Gastrocnemius medialis (tissue), 4 donors: ENCODE results near the gene VMAC. TPM values are rescaled to one million over a fixed set of nuclear protein-coding genes. Genes with fewer than 3 reads are reported as not detected.

ENCODE experiments used
- ATAC-seq, 2 donors: fragments of 150-250 bp; one replicate each; pipeline ENCODE4 v1.9.1; 2016
- DNase-seq, 2 donors: peaks; one replicate each; pipeline ENCODE4 v3.0.0-alpha.2; 2019
- H3K27ac ChIP-seq, 4 donors: fragments of 200-600 bp; sonication (generic); 1 replicate in 1 of 4; 2 replicates in 3 of 4; pipeline ENCODE4 v1.5.1; 2016 to 2018; ENCODE audit warnings: mild to moderate bottlenecking in 2 of 4, moderate library complexity in 1 of 4
- H3K27me3 ChIP-seq, 3 donors: fragments of 200-600 bp; sonication (generic) in 2 of 3; 1 replicate in 1 of 3; 2 replicates in 2 of 3; pipeline versions ENCODE4 v1.5.1 to v1.6.0; 2016 to 2019; ENCODE audit warnings: mild to moderate bottlenecking in 1 of 3, moderate library complexity in 1 of 3
- H3K36me3 ChIP-seq, 2 donors: fragments of 200-600 bp; sonication (generic) in 1 of 2; one replicate each; pipeline ENCODE4 v1.5.1; 2017 to 2018
- H3K4me1 ChIP-seq, 2 donors: fragments of 200-600 bp; sonication (generic) in 1 of 2; one replicate each; pipeline ENCODE4 v1.5.1; 2016 to 2017; ENCODE audit warnings: mild to moderate bottlenecking in 2 of 2
- H3K4me3 ChIP-seq, 4 donors: fragments of 200-600 bp; sonication (generic) in 3 of 4; 1 replicate in 1 of 4; 2 replicates in 3 of 4; pipeline ENCODE4 v1.5.1; 2016 to 2019; ENCODE audit warnings: mild to moderate bottlenecking in 2 of 4
- H3K9me3 ChIP-seq, 3 donors: fragments of 200-600 bp; sonication (generic) in 2 of 3; 1 replicate in 1 of 3; 2 replicates in 2 of 3; pipeline ENCODE4 v1.5.1; 2016 to 2019
- CTCF ChIP-seq, 5 experiments: fragments of 450-650 bp in 3 of 5; fragments of 200-600 bp in 2 of 5; sonication (generic) in 2 of 5; IDR thresholded peaks in 4 of 5; conservative IDR thresholded peaks in 1 of 5; 1 replicate in 4 of 5; 2 replicates in 1 of 5; pipeline ENCODE4 v1.5.1; 2016 to 2019; ENCODE audit warnings: antibody characterized with exemption in 5 of 5, mild to moderate bottlenecking in 3 of 5, moderate library complexity in 3 of 5
- POLR2A ChIP-seq, 2 donors: fragments of 450-650 bp; IDR thresholded peaks; one replicate each; pipeline ENCODE4 v1.6.1; 2017; ENCODE audit warnings: antibody characterized with exemption in 2 of 2, mild to moderate bottlenecking in 2 of 2, moderate library complexity in 2 of 2
- in situ Hi-C, 4 donors: fragments of 200-750 bp; cut with MboI; loops; one replicate each; pipeline versions ENCODE4 v1.15.0 to v1.8.0; 2017; ENCODE audit warnings: low sequenced_read_pairs in 4 of 4
- intact Hi-C: fragments of 100-400 bp; cut with DNase I; formaldehyde crosslinking; loops from one replicate; pipeline ENCODE4 v1.15.1; 2023; ENCODE audit warnings: low total_unique reads
- total RNA-seq, 4 donors: library from RNA; depleted of rRNA; stranded (reverse); fragments of >200 nt; gene quantifications; one replicate each; pipeline versions ENCODE4 v1.1.0 to v1.2.3, GENCODE V29; 2016

VMAC gene
- total RNA-seq, 4 donors from 2014 or later: 0.46 to 3.0 (median 2.1) TPM

GRCh38 chr19:5953030-5953589, 48.4 kb downstream of the VMAC start:
- H3K9me3 ChIP-seq: no peaks in the 10 kb centered on the region
- intact Hi-C loops (no loop called here), in situ Hi-C loops (no loop called here)
- H3K4me1 ChIP-seq: peaks cover 61 to 65% of the 10 kb centered on the region in 2 donors
- H3K27me3 ChIP-seq: no peaks in the 10 kb centered on the region
- no peak overlapping the region for H3K27ac ChIP-seq
- DNase-seq: no peak
- H3K4me3 ChIP-seq: no peak overlapping the region
- no peaks in the 10 kb centered on the region for H3K36me3 ChIP-seq
- ATAC-seq: no peak
- TF ChIP-seq POLR2A (IDR thresholded peaks at IDR 0.05): no peak
- TF ChIP-seq CTCF (IDR thresholded peaks at IDR 0.05 in 4 of 5, conservative IDR thresholded peaks at IDR 0.05 in 1 of 5): no peak

GRCh38 chr19:5953680-5954213, 49.1 kb downstream of the VMAC start:
- intact Hi-C loops: no loop called here
- H3K36me3 ChIP-seq: no peaks in the 10 kb centered on the region
- no peak for TF ChIP-seq CTCF (IDR thresholded peaks at IDR 0.05 in 4 of 5, conservative IDR thresholded peaks at IDR 0.05 in 1 of 5)
- no peak for TF ChIP-seq POLR2A (IDR thresholded peaks at IDR 0.05)
- DNase-seq (no peak), ATAC-seq (peak in 1 of 2 donors; percentile 40)
- H3K27me3 ChIP-seq: no peaks in the 10 kb centered on the region
- H3K4me3 ChIP-seq: peak overlapping the region in 1 of 4 donors; percentile 26
- H3K4me1 ChIP-seq: peaks cover 67 to 68% of the 10 kb centered on the region in 2 donors
- no peaks in the 10 kb centered on the region for H3K9me3 ChIP-seq
- peak overlapping the region in 2 of 4 donors; percentile 50 to 51 for H3K27ac ChIP-seq
- in situ Hi-C loops: no loop called here

GRCh38 chr19:5954293-5954692, 49.6 kb downstream of the VMAC start:
- DNase-seq (no peak), ATAC-seq (peak in 1 of 2 donors; percentile 31)
- Histone ChIP-seq H3K4me3 (peak overlapping the region in 1 of 4 donors; percentile 26), H3K27ac (peak overlapping the region; percentile 6 to 53 (median 50)), H3K4me1 (peaks cover 70 to 73% of the 10 kb centered on the region in 2 donors), H3K36me3 (no peaks in the 10 kb centered on the region), H3K9me3 (no peaks in the 10 kb centered on the region), H3K27me3 (no peaks in the 10 kb centered on the region)
- in situ Hi-C loops: no loop called here
- no peak for TF ChIP-seq POLR2A (IDR thresholded peaks at IDR 0.05)
- no peak for TF ChIP-seq CTCF (IDR thresholded peaks at IDR 0.05 in 4 of 5, conservative IDR thresholded peaks at IDR 0.05 in 1 of 5)
- intact Hi-C loops: no loop called here

GRCh38 chr19:5955636-5955935, 50.9 kb downstream of the VMAC start:
- Histone ChIP-seq H3K36me3 (no peaks in the 10 kb centered on the region), H3K4me1 (peaks cover 71 to 83% of the 10 kb centered on the region in 2 donors), H3K4me3 (no peak overlapping the region), H3K27me3 (no peaks in the 10 kb centered on the region), H3K27ac (peak overlapping the region in 3 of 4 donors; percentile 4 to 51 (median 50)), H3K9me3 (no peaks in the 10 kb centered on the region)
- ATAC-seq (no peak), DNase-seq (no peak)
- no peak for TF ChIP-seq CTCF (IDR thresholded peaks at IDR 0.05 in 4 of 5, conservative IDR thresholded peaks at IDR 0.05 in 1 of 5)
- no peak for TF ChIP-seq POLR2A (IDR thresholded peaks at IDR 0.05)
- intact Hi-C loops (no loop called here), in situ Hi-C loops (no loop called here)

- no peak for ATAC-seq
- in situ Hi-C loops: no loop called here
Observed at GRCh38 chr19:5956323-5956722, 51.7 kb downstream of the VMAC start.

More at GRCh38 chr19:5956323-5956722, 51.7 kb downstream of the VMAC start:
- intact Hi-C loops: no loop called here
- H3K27ac ChIP-seq: no peak overlapping the region
- no peaks in the 10 kb centered on the region for H3K9me3 ChIP-seq
- TF ChIP-seq POLR2A (IDR thresholded peaks at IDR 0.05): no peak
- H3K36me3 ChIP-seq: no peaks in the 10 kb centered on the region
- no peak for DNase-seq
- H3K4me1 ChIP-seq: peaks cover 71 to 84% of the 10 kb centered on the region in 2 donors
- no peak overlapping the region for H3K4me3 ChIP-seq
- no peaks in the 10 kb centered on the region for H3K27me3 ChIP-seq
